ENCODE data around the gene S100A13. TPM values are rescaled to one million over a fixed set of nuclear protein-coding genes. Genes with fewer than 3 reads are reported as not detected.

S100A13 gene
- total and polyA plus RNA-seq, 2 experiments from 2014 or later = 115 to 248 TPM

DNA sequence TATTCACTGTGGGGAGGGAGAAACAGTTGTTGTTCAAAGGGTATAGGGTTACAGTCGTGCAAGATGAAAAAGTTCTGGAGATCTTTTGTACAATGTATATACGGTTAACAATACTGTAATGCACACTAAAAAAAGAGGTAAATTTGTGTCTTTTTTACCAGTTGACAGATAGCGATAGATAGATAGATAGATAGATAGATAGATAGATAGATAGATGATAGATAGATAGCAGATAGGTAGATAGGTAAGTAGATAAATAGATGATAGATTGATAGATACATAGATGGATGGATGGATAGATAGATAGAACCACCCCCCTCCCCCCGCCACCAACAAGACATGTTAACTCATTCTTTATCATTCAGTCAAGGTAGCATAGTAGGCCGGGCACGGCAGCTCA is 24.6 kb downstream of the S100A13 start:
- Histone ChIP-seq H3K79me2 (no peaks in the 10 kb centered on the region), H3K4me1 (ENCODE audit: insufficient read depth) (no peaks in the 10 kb centered on the region), H3K9me2 (replicated peaks; ENCODE audit: insufficient read depth) (no peaks in the 10 kb centered on the region), H3K27ac (no peak overlapping the region), H3K4me2 (no peak overlapping the region), H3K27me3 (no peaks in the 10 kb centered on the region), H3K4me3 (no peak overlapping the region), H2AFZ (no peak overlapping the region), H3K9me3 (ENCODE audit: low read depth) (no peaks in the 10 kb centered on the region), H3K36me3 (replicated peaks; ENCODE audit: insufficient read depth, low read depth) (no peaks in the 10 kb centered on the region), H4K20me1 (ENCODE audit: insufficient read depth, poor library complexity, severe bottlenecking) (no peaks in the 10 kb centered on the region)
- WGBS (ENCODE audit: low lambda C conversion rate, missing lambda C conversion rate) = 90% methylated on average over 6 of the region's 6 CpGs
- no peak for DNase-seq (ENCODE audit: low spot score)
- TF ChIP-seq EZH2 (IDR thresholded peaks at IDR 0.05; ENCODE audit: borderline replicate concordance) = no peak
- TF ChIP-seq, protein P1, sequence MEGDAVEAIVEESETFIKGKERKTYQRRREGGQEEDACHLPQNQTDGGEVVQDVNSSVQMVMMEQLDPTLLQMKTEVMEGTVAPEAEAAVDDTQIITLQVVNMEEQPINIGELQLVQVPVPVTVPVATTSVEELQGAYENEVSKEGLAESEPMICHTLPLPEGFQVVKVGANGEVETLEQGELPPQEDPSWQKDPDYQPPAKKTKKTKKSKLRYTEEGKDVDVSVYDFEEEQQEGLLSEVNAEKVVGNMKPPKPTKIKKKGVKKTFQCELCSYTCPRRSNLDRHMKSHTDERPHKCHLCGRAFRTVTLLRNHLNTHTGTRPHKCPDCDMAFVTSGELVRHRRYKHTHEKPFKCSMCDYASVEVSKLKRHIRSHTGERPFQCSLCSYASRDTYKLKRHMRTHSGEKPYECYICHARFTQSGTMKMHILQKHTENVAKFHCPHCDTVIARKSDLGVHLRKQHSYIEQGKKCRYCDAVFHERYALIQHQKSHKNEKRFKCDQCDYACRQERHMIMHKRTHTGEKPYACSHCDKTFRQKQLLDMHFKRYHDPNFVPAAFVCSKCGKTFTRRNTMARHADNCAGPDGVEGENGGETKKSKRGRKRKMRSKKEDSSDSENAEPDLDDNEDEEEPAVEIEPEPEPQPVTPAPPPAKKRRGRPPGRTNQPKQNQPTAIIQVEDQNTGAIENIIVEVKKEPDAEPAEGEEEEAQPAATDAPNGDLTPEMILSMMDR (IDR thresholded peaks at IDR 0.05; ENCODE audit: poor library complexity) = no peak

DNA sequence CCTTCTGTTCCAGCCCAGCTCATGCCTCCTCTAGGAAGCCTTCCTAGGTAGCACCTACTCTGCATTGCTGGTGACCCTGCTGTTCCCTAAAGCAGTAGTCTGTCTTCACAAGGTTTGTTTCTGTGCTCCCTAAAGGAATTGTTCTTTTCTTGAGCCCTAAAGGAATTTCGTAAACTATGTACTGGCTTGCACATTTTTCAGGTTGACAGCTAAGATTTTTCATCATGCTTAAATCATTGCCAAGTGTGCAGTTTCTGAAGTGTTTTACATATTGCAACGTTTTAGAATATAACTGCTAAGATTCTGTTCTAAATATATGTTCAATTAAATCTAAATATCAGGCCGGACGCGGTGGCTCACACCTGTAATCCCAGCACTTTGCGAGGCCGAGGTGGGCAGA is 27.5 kb downstream of the S100A13 start:
- H3K4me1 ChIP-seq (ENCODE audit: insufficient read depth) = no peaks in the 10 kb centered on the region
- no peaks in the 10 kb centered on the region for H3K27me3 ChIP-seq
- H3K36me3 ChIP-seq (replicated peaks; ENCODE audit: insufficient read depth, low read depth) = no peaks in the 10 kb centered on the region
- H2AFZ ChIP-seq = no peak overlapping the region
- no peak overlapping the region for H3K27ac ChIP-seq
- DNase-seq (ENCODE audit: low spot score) = no peak
- no peak overlapping the region for H3K4me2 ChIP-seq
- no peaks in the 10 kb centered on the region for H4K20me1 ChIP-seq (ENCODE audit: insufficient read depth, poor library complexity, severe bottlenecking)
- no peaks in the 10 kb centered on the region for H3K79me2 ChIP-seq
- 92% methylated on average over 7 of the region's 7 CpGs for WGBS (ENCODE audit: low lambda C conversion rate, missing lambda C conversion rate)
- no peak overlapping the region for H3K4me3 ChIP-seq
- no peaks in the 10 kb centered on the region for H3K9me2 ChIP-seq (replicated peaks; ENCODE audit: insufficient read depth)
- no peaks in the 10 kb centered on the region for H3K9me3 ChIP-seq (ENCODE audit: low read depth)
- TF ChIP-seq, protein P1 (IDR thresholded peaks at IDR 0.05; ENCODE audit: poor library complexity) = no peak
- TF ChIP-seq EZH2phosphoT487 (IDR thresholded peaks at IDR 0.05; ENCODE audit: low read depth, severe bottlenecking, unreplicated experiment) (no peak), EZH2 (IDR thresholded peaks at IDR 0.05; ENCODE audit: borderline replicate concordance) (no peak)

DNA sequence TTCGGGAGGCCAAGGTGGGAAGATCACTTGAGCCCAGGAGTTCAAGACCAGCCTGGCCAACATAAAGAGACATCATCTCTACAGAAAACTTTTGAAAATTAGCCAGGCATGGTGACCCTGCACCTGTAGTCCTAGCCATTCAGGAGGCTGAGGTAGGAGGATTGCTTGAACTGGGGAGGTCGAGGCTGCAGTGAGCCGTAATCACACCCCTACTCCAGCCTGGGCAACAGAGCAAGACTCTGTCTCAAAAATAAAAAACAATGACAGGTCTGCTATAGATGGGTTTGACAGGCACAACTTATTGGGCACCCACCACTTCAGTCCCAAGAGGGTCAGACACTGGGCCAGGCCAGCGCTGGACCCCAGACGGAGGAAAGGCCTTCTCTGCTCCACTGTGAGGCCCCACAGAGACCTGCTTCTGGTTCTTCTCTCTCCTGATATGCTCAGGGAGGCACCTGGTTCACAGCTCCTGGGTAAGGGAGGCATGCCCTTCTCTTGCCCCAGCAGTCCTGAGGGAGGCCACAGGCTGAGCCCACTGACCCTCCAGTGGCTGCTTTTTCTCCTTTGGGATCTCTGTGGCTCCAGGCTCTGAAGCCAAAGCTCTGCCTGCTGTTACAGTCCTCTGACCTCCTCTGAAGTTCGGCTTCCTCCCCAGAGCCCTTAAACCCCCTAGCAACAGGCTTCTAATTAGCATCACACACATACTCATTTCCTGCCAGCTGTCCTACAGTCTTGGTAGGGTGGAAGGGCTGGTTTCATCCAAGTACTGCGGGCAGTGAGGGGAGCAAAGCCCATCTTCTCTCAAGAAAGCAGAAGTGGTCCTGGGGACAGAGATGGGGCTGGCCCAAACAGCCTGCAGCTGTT is 28.8 kb downstream of the S100A13 start:
- Histone ChIP-seq H4K20me1 (ENCODE audit: insufficient read depth, poor library complexity, severe bottlenecking) (no peaks in the 10 kb centered on the region), H3K27ac (no peak overlapping the region), H3K79me2 (no peaks in the 10 kb centered on the region), H3K9me2 (replicated peaks; ENCODE audit: insufficient read depth) (no peaks in the 10 kb centered on the region), H3K4me1 (ENCODE audit: insufficient read depth) (no peaks in the 10 kb centered on the region), H3K4me3 (no peak overlapping the region), H2AFZ (no peak overlapping the region), H3K4me2 (no peak overlapping the region), H3K27me3 (no peaks in the 10 kb centered on the region), H3K9me3 (ENCODE audit: low read depth) (no peaks in the 10 kb centered on the region), H3K36me3 (replicated peaks; ENCODE audit: insufficient read depth, low read depth) (no peaks in the 10 kb centered on the region)
- TF ChIP-seq EZH2 (IDR thresholded peaks at IDR 0.05; ENCODE audit: borderline replicate concordance) (no peak), EZH2phosphoT487 (IDR thresholded peaks at IDR 0.05; ENCODE audit: low read depth, severe bottlenecking, unreplicated experiment) (no peak)
- TF ChIP-seq, protein P1 (IDR thresholded peaks at IDR 0.05; ENCODE audit: poor library complexity) = no peak
- WGBS (ENCODE audit: low lambda C conversion rate, missing lambda C conversion rate) = 75% methylated on average over 7 of the region's 7 CpGs
- DNase-seq (ENCODE audit: low spot score) = no peak
